Urothelium cell line (cell line): Measurements from ENCODE around the gene RAB7A.
A peak's percentile ranks its signal among the peaks of the same experiment; 100 is the strongest.

Source experiments
- DNase-seq: peaks from one replicate; pipeline ENCODE4 v3.0.0; 2011; ENCODE audit warnings: low spot score, mixed read lengths
- FAIRE-seq: peaks from 2 replicates; lab custom pipeline; 2011; peaks lifted over from hg19 to GRCh38; lab: Jason Lieb, UNC

The RAB7A gene

GRCh38 chr3:128786434-128787020 lies 60.5 kb downstream of the RAB7A start:
- DNase-seq (no peak), FAIRE-seq (no peak)

GRCh38 chr3:128787256-128788253 lies 61.6 kb downstream of the RAB7A start:
- DNase-seq (peak; percentile 33), FAIRE-seq (no peak)

- DNase-seq (no peak), FAIRE-seq (no peak)
These were observed 62.4 kb downstream of the RAB7A start for GRCh38 chr3:128788268-128788869.

- FAIRE-seq (no peak), DNase-seq (no peak)
These were observed 68.2 kb downstream of the RAB7A start for GRCh38 chr3:128794067-128794768.

GRCh38 chr3:128794770-128795649 lies 69.0 kb downstream of the RAB7A start:
- FAIRE-seq (no peak), DNase-seq (peak; percentile 75)

GRCh38 chr3:128799653-128800052 lies 73.7 kb downstream of the RAB7A start:
- DNase-seq: no peak
- no peak for FAIRE-seq

- DNase-seq: no peak
- FAIRE-seq: no peak
These were observed 74.5 kb downstream of the RAB7A start for GRCh38 chr3:128800241-128801187.

- FAIRE-seq (no peak), DNase-seq (no peak)
These were observed 75.9 kb downstream of the RAB7A start for GRCh38 chr3:128801779-128802380.

GRCh38 chr3:128803307-128803706 lies 77.3 kb downstream of the RAB7A start:
- no peak for FAIRE-seq

GRCh38 chr3:128804017-128804810 lies 78.2 kb downstream of the RAB7A start:
- no peak for DNase-seq
- no peak for FAIRE-seq

More at GRCh38 chr3:128803307-128803706, 77.3 kb downstream of the RAB7A start:
- DNase-seq: no peak

- no peak for FAIRE-seq
- no peak for DNase-seq
These were observed 78.8 kb downstream of the RAB7A start for GRCh38 chr3:128804811-128805155.

- no peak for FAIRE-seq
These were observed 79.8 kb downstream of the RAB7A start for GRCh38 chr3:128805772-128806171.

GRCh38 chr3:128806588-128806987 lies 80.6 kb downstream of the RAB7A start:
- no peak for FAIRE-seq

More at GRCh38 chr3:128805772-128806171, 79.8 kb downstream of the RAB7A start:
- DNase-seq: no peak

GRCh38 chr3:128807186-128807830 lies 81.3 kb downstream of the RAB7A start:
- no peak for FAIRE-seq

More at GRCh38 chr3:128806588-128806987, 80.6 kb downstream of the RAB7A start:
- no peak for DNase-seq

GRCh38 chr3:128808672-128809071 lies 82.7 kb downstream of the RAB7A start:
- DNase-seq (no peak), FAIRE-seq (no peak)

More at GRCh38 chr3:128807186-128807830, 81.3 kb downstream of the RAB7A start:
- DNase-seq: no peak

- FAIRE-seq: no peak
These were observed 87.1 kb downstream of the RAB7A start for GRCh38 chr3:128813097-128813496.

GRCh38 chr3:128814060-128814459 lies 88.1 kb downstream of the RAB7A start:
- DNase-seq (no peak), FAIRE-seq (no peak)

More at GRCh38 chr3:128813097-128813496, 87.1 kb downstream of the RAB7A start:
- no peak for DNase-seq
